IMR-90 (cell line): Measurements from ENCODE around the gene PDCD11. TPM values are rescaled to one million over a fixed set of nuclear protein-coding genes. Genes with fewer than 3 reads are reported as not detected.

Experiments used
- ATAC-seq: fragments of 200-7000 bp; cut with Tn5 transposase; 2 replicates; pipeline ENCODE4 v1.9.1; 2020; ENCODE audit warnings: low read depth, mild to moderate bottlenecking, moderate library complexity
- BruUV-seq: library from RNA; stranded (reverse); fragments of 400-500 nt; replicated peaks from 2 replicates; lab custom pipeline; 2021; lab: Mats Ljungman, UMichigan
- CTCF ChIA-PET: fragments of 300-600 bp; formaldehyde crosslinking; extraction: SDS; loops from one replicate; lab custom pipeline; 2021; ENCODE audit warnings: antibody characterized with exemption; lab: Yijun Ruan, JAX
- POLR2A ChIA-PET: fragments of 300-600 bp; sonication (Branson Sonifier 250); formaldehyde crosslinking; loops from one replicate; lab custom pipeline; 2022; ENCODE audit warnings: antibody characterized with exemption; ENCODE audit not compliant: unreplicated experiment; lab: Charles Lee
- DNase-seq: peaks from one replicate; pipeline ENCODE4 v3.0.0; 2013
- H2AFZ ChIP-seq: replicated peaks from 2 replicates; pipeline ENCODE3; 2013; ENCODE audit warnings: low read length, mild to moderate bottlenecking; ENCODE audit not compliant: poor library complexity
- H2AK5ac ChIP-seq: 2 replicates; pipeline ENCODE4 v1.6.1; 2013; ENCODE audit warnings: low read depth, low read length, inconsistent platforms
- H2AK9ac ChIP-seq: replicated peaks from 2 replicates; pipeline ENCODE3; 2013; ENCODE audit warnings: mild to moderate bottlenecking, low read depth, low read length, moderate library complexity; ENCODE audit not compliant: poor library complexity
- H2BK120ac ChIP-seq: 2 replicates; pipeline ENCODE4 v1.6.1; 2013; ENCODE audit warnings: low read depth, low read length, inconsistent platforms
- H2BK15ac ChIP-seq: 3 replicates; pipeline ENCODE4 v1.6.1; 2013; ENCODE audit warnings: low read depth, low read length, inconsistent platforms
- H2BK20ac ChIP-seq: 2 replicates; pipeline ENCODE4 v1.6.1; 2013; ENCODE audit warnings: low read depth, mild to moderate bottlenecking, inconsistent platforms, low read length, moderate library complexity
- H2BK5ac ChIP-seq: 2 replicates; pipeline ENCODE4 v1.6.1; 2013; ENCODE audit warnings: mild to moderate bottlenecking, low read depth, low read length, inconsistent platforms; ENCODE audit not compliant: poor library complexity, severe bottlenecking
- H3K14ac ChIP-seq: replicated peaks from 2 replicates; pipeline ENCODE4 v1.6.1; 2013; ENCODE audit warnings: low read depth, low read length, inconsistent platforms
- H3K18ac ChIP-seq: 2 replicates; pipeline ENCODE4 v1.6.1; 2013; ENCODE audit warnings: low read depth, low read length, control low read depth
- H3K23ac ChIP-seq: 2 replicates; pipeline ENCODE4 v1.6.1; 2013; ENCODE audit warnings: low read depth, low read length, inconsistent platforms
- H3K27ac ChIP-seq: 2 replicates; pipeline ENCODE4 v1.5.1; 2013; ENCODE audit warnings: mild to moderate bottlenecking, control low read depth, low read length; ENCODE audit not compliant: insufficient read depth
- H3K27me3 ChIP-seq: 2 replicates; pipeline ENCODE4 v1.6.1; 2013; ENCODE audit warnings: low read length; ENCODE audit not compliant: control insufficient read depth, insufficient read depth
- H3K36me3 ChIP-seq: 2 replicates; pipeline ENCODE4 v1.6.1; 2013; ENCODE audit warnings: low read length, mixed read lengths; ENCODE audit not compliant: control insufficient read depth, insufficient read depth
- H3K4ac ChIP-seq: 2 replicates; pipeline ENCODE4 v1.6.1; 2013; ENCODE audit warnings: low read depth, low read length, inconsistent platforms
- H3K4me1 ChIP-seq: 2 replicates; pipeline ENCODE4 v1.6.1; 2013; ENCODE audit warnings: low read length, mixed read lengths; ENCODE audit not compliant: control insufficient read depth, insufficient read depth
- H3K4me2 ChIP-seq: 2 replicates; pipeline ENCODE4 v1.6.1; 2013; ENCODE audit warnings: low read depth, mild to moderate bottlenecking, control low read depth, low read length, moderate library complexity
- H3K4me3 ChIP-seq: 2 replicates; pipeline ENCODE4 v1.5.1; 2013; ENCODE audit warnings: low read depth, mild to moderate bottlenecking, control low read depth, low read length, moderate library complexity; ENCODE audit not compliant: insufficient read depth
- H3K56ac ChIP-seq: 2 replicates; pipeline ENCODE4 v1.6.1; 2013; ENCODE audit warnings: low read length, inconsistent platforms; ENCODE audit not compliant: insufficient read depth; ENCODE audit errors: extremely low read depth
- H3K79me1 ChIP-seq, 2 experiments: 2 replicates each; pipeline ENCODE4 v1.6.1; 2013; ENCODE audit warnings: low read length in 2 of 2, inconsistent platforms in 1 of 2, low read depth in 1 of 2
- H3K9ac ChIP-seq: 2 replicates; pipeline ENCODE4 v1.6.1; 2013; ENCODE audit warnings: low read depth, low read length, control low read depth
- H3K9me1 ChIP-seq: 2 replicates; pipeline ENCODE4 v1.6.1; 2013; ENCODE audit warnings: low read length, inconsistent platforms; ENCODE audit not compliant: insufficient read depth
- H3K9me3 ChIP-seq: 2 replicates; pipeline ENCODE4 v1.6.1; 2013; ENCODE audit warnings: low read length; ENCODE audit not compliant: control insufficient read depth, insufficient read depth
- H4K20me1 ChIP-seq: 2 replicates; pipeline ENCODE4 v1.6.1; 2013; ENCODE audit warnings: low read length, inconsistent platforms; ENCODE audit not compliant: insufficient read depth
- H4K5ac ChIP-seq: 2 replicates; pipeline ENCODE4 v1.6.1; 2013; ENCODE audit warnings: mild to moderate bottlenecking, low read depth, low read length, control low read depth
- H4K8ac ChIP-seq, 2 experiments: 2 replicates each; pipeline ENCODE4 v1.6.1; 2013; ENCODE audit warnings: low read depth in 2 of 2, low read length in 2 of 2, control low read depth in 1 of 2, inconsistent platforms in 1 of 2
- H4K91ac ChIP-seq: 2 replicates; pipeline ENCODE4 v1.6.1; 2013; ENCODE audit warnings: low read depth, low read length, inconsistent platforms; ENCODE audit not compliant: insufficient read depth
- ELK1 ChIP-seq: fragments of 150-350 bp; IDR thresholded peaks from 2 replicates; pipeline ENCODE4 v1.6.1; 2016; ENCODE audit warnings: low read depth, mild to moderate bottlenecking, low read length, moderate library complexity, borderline replicate concordance
- FOS ChIP-seq: fragments of 150-350 bp; IDR thresholded peaks from 2 replicates; pipeline ENCODE4 v1.6.1; 2016; ENCODE audit warnings: low read depth, low read length
- MAFK ChIP-seq: IDR thresholded peaks from 2 replicates; pipeline ENCODE4 v1.6.1; 2012; ENCODE audit warnings: low read depth, low read length, improper control_type of control experiment
- MAZ ChIP-seq: IDR thresholded peaks from 2 replicates; pipeline ENCODE4 v1.6.1; 2012; ENCODE audit warnings: low read depth, mild to moderate bottlenecking, low read length, improper control_type of control experiment, moderate library complexity, borderline replicate concordance
- MXI1 ChIP-seq: IDR thresholded peaks from 2 replicates; pipeline ENCODE4 v1.6.1; 2012; ENCODE audit warnings: low read depth, mild to moderate bottlenecking, low read length, moderate library complexity, borderline replicate concordance
- NFE2L2 ChIP-seq: fragments of 150-350 bp; IDR thresholded peaks from 2 replicates; pipeline ENCODE4 v1.6.1; 2016; ENCODE audit warnings: low read depth, mild to moderate bottlenecking, low read length
- POLR2A ChIP-seq: IDR thresholded peaks from 2 replicates; pipeline ENCODE4 v1.6.1; 2012; ENCODE audit warnings: mild to moderate bottlenecking, low read depth, low read length
- RFX5 ChIP-seq: IDR thresholded peaks from 2 replicates; pipeline ENCODE4 v1.8.0; 2012; ENCODE audit warnings: low read depth, mild to moderate bottlenecking, low read length, moderate library complexity
- WGBS, 2 experiments: methylation state at CpG; one replicate each; pipeline versions ENCODE4 v1.1.5 to v1.1.7; 2013; ENCODE audit warnings: missing lambda C conversion rate in 2 of 2; ENCODE audit not compliant: insufficient read length in 1 of 2; ENCODE audit errors: extremely low coverage in 2 of 2; 5-methylcytosine and 5-hydroxymethylcytosine counted together
- dilution Hi-C: fragments of 300-500 bp; cut with HindIII; formaldehyde crosslinking; loops from one replicate; pipeline ENCODE4 v1.14.3; 2018; ENCODE audit warnings: low sequenced_read_pairs; ENCODE audit not compliant: unreplicated experiment
- in situ Hi-C: fragments of 300-500 bp; cut with MboI; formaldehyde crosslinking; loops from 3 replicates; pipeline ENCODE4 v1.14.3; 2019; ENCODE audit warnings: low sequenced_read_pairs, inconsistent platforms, mixed read lengths
- intact Hi-C: fragments of 100-400 bp; cut with micrococcal nuclease; formaldehyde crosslinking; loops from 2 replicates; pipeline ENCODE4 v1.10.0; 2022
- polyA plus RNA-seq, 3 experiments: library from polyadenylated mRNA; depleted of rRNA; stranded (reverse); fragments of >200 nt; gene quantifications; 2 replicates each; pipeline ENCODE4 v1.2.3, GENCODE V29; 2012; ENCODE audit warnings: low replicate concordance in 1 of 3
- total RNA-seq: library from RNA; depleted of rRNA; stranded (reverse); fragments of >200 nt; gene quantifications from 2 replicates; pipeline ENCODE4 v1.2.3, GENCODE V29; 2012
- TF ChIP-seq, protein P1 (sequence below): fragments of 150-350 bp; IDR thresholded peaks from 2 replicates; pipeline ENCODE4 v1.6.1; 2017; ENCODE audit warnings: mild to moderate bottlenecking, antibody characterized with exemption, low read length, low read depth

PDCD11 gene
- total and polyA plus RNA-seq, 2 of the 4 experiments (the other 2 are of a cell fraction) = 20.4 to 56.8 TPM

GRCh38 chr10:103429647-103430046 is 33.2 kb downstream of the PDCD11 start:
- Histone ChIP-seq H2AFZ (no peak overlapping the region), H3K36me3 (peaks cover 44% of the 10 kb centered on the region), H2BK15ac (no peak overlapping the region), H3K27ac (no peak overlapping the region), H2AK9ac (no peak overlapping the region), H2AK5ac (no peak overlapping the region), H3K9me3 (no peaks in the 10 kb centered on the region), H3K23ac (no peak overlapping the region), H2BK120ac (no peak overlapping the region), H3K9me1 (no peaks in the 10 kb centered on the region), H3K4me3 (no peak overlapping the region), H3K4me2 (no peak overlapping the region), H2BK5ac (no peak overlapping the region), H3K18ac (no peak overlapping the region), H4K20me1 (no peaks in the 10 kb centered on the region), H3K4ac (no peak overlapping the region), H4K91ac (no peak overlapping the region), H3K27me3 (no peaks in the 10 kb centered on the region), H3K79me1 (peaks cover 8 to 11% of the 10 kb centered on the region in 2 experiments; a peak in 3 of 4 replicates), H4K5ac (no peak overlapping the region), H2BK20ac (no peak overlapping the region), H3K9ac (no peak overlapping the region), H3K14ac (no peak overlapping the region), H3K4me1 (no peaks in the 10 kb centered on the region), H3K56ac (no peak overlapping the region), H4K8ac (no peak overlapping the region)
- ChIA-PET POLR2A (no interaction called here), CTCF (no interaction called here)
- intact Hi-C loops (no loop called here), in situ Hi-C loops (no loop called here), dilution Hi-C loops (no loop called here)
- no peak for TF ChIP-seq MXI1
- no peak for TF ChIP-seq FOS
- TF ChIP-seq MAFK = no peak
- TF ChIP-seq ELK1 = no peak
- no peak for TF ChIP-seq MAZ
- TF ChIP-seq RFX5 = no peak
- TF ChIP-seq, protein P1, sequence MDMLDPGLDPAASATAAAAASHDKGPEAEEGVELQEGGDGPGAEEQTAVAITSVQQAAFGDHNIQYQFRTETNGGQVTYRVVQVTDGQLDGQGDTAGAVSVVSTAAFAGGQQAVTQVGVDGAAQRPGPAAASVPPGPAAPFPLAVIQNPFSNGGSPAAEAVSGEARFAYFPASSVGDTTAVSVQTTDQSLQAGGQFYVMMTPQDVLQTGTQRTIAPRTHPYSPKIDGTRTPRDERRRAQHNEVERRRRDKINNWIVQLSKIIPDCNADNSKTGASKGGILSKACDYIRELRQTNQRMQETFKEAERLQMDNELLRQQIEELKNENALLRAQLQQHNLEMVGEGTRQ = no peak
- no peak for TF ChIP-seq NFE2L2
- TF ChIP-seq POLR2A = no peak
- WGBS, 2 experiments = 100% methylated on average over 2 of the region's 5 CpGs; no CpG with 5 or more reads in 1 of the 2 experiments
- ATAC-seq (no peak), DNase-seq (no peak)
- BruUV-seq = no TSS peak
